Measurements from ENCODE around the gene OGT.

OGT gene

DNA sequence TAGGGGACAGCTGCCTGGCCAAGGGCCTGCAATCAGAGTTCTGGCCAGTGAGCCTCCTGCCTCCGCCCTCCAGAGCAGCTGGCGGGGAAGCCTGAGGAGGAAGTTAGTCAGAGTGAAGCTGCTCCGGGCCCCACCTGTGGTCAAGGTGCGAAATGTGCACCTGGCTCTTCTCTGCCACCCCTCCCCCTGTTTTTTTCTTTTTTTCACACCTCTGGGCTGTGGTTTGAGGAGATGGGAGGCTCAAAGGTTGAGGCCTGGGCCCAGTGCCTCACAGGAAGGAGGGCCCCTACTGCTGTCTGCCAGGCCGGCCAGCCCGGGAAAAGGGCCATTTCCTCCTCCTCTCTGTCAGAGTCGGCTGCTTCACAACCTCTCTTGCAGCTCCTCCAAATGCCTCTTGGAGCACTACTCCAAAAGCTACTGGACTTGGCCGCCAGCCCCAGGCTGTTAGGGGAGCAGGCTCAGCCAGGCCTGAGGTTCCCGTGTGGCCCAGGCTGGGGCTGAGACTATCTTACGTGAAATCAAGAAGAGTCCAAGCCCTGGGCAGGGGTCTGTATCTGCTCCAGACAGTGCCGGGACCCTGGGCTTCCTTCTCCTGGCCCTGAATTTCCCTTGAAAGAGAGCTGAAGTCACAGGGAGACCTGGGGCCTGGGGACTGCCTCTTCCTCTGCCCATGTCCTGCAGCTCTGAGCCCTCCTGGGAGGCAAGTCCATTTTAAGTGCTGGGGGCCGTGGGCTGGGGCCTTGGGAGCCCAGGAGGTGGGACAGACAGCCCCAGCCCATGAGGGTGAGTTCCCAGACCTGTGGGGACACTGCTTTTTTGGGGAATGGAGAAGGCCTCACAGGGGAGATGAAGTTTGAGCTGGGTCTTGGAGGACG lies 89.9 kb downstream of the OGT start:
- peak; percentile 23 for DNase-seq (ENCODE audit: low read depth)

DNA sequence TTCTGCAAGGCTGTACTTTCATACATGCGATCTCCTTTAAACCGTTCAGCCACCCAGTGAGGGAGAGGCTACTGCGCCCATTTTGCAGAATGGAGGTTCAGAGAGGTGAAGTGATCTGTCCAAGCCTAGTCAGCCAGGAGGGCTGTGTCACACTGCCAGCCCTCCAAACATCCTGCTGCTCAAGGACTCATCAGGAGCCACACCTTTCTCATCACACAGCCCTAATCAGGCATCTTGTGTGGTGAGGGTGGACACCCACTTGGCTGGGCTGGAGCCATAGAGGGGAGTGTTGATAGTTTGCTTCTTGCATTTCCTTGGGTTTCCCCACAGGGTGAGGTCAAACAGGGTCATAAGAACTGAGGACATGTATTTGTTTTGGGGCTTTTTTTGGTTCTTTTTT lies 90.8 kb downstream of the OGT start:
- no peak for DNase-seq (ENCODE audit: low read depth)

DNA sequence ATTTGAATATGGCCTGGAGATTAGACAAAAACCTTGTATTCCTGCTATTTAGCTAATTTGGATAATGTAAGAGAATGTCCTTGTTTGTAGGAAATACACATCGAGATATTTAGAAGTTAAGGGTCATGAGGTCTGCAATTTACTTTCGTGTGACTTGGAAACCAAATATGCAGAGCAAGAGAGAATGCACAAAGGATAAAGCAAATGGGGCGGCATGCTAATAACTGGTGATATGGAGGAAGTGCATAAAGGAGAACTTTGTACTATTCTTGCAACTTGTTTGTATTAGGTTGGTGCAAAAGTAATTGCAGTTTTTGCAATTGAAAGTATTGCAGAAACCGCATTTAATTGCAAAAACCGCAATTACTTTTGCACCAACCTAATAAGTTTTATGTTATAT lies 92.6 kb downstream of the OGT start:
- DNase-seq (ENCODE audit: low read depth): no peak

Data from GM04503 (cell line).